ENCODE results near the gene SNTG2. TPM values are rescaled to one million over a fixed set of nuclear protein-coding genes. Genes with fewer than 3 reads are reported as not detected.

SNTG2 gene
- polyA plus RNA-seq, 3 donors, result not detected

GRCh38 chr2:1366546-1367134 lies 416.0 kb downstream of the SNTG2 start:
- DNase-seq, result no peak
- no peak for TF ChIP-seq CTCF (IDR thresholded peaks at IDR 0.05)
- peaks cover 6 to 7% (median 7%) of the 10 kb centered on the region in 3 donors for H3K27me3 Mint-ChIP-seq (ENCODE audit: low read depth in 3 of 3)
- H3K4me1 Mint-ChIP-seq, result peaks cover 4% of the 10 kb centered on the region
- Histone ChIP-seq H3K27ac (ENCODE audit: low read depth in 1 of 2, low read length in 2 of 2) (no peak overlapping the region), H3K4me1 (ENCODE audit: control insufficient read depth in 1 of 2, insufficient read depth in 2 of 2, low read length in 2 of 2) (no peaks in the 10 kb centered on the region), H2AFZ (ENCODE audit: insufficient read depth, low read depth, low read length, poor library complexity, severe bottlenecking) (no peak overlapping the region), H3K4me3 (replicated peaks in 1 of 3; ENCODE audit: low read depth in 2 of 3, low read length in 3 of 3) (no peak overlapping the region), H3K79me2 (ENCODE audit: insufficient read depth, low read length) (no peaks in the 10 kb centered on the region), H3K4me2 (replicated peaks; ENCODE audit: extremely low read depth, low read length, poor library complexity, severe bottlenecking) (no peak overlapping the region), H3K9me3 (replicated peaks in 1 of 2; ENCODE audit: control insufficient read depth in 1 of 2, insufficient read depth in 1 of 2, low read length in 2 of 2) (no peaks in the 10 kb centered on the region), H3K9ac (ENCODE audit: insufficient read depth, low read length, poor library complexity, severe bottlenecking) (no peak overlapping the region), H3K36me3 (replicated peaks in 1 of 2; ENCODE audit: control insufficient read depth in 1 of 2, insufficient read depth in 2 of 2, low read length in 2 of 2) (no peaks in the 10 kb centered on the region), H4K20me1 (ENCODE audit: insufficient read depth, low read length) (no peaks in the 10 kb centered on the region), H3K27me3 (ENCODE audit: control insufficient read depth in 2 of 2, insufficient read depth in 2 of 2, low read length in 2 of 2) (no peaks in the 10 kb centered on the region)
- intact Hi-C loops (cut with micrococcal nuclease), result no loop called here
- H3K9me3 Mint-ChIP-seq, result peaks cover 0 to 6% (median 2%) of the 10 kb centered on the region in 7 donors
- WGBS (ENCODE audit: insufficient coverage), result 7% methylated on average over 17 of the region's 20 CpGs
- H3K36me3 Mint-ChIP-seq, result no peaks in the 10 kb centered on the region
- H3K27ac Mint-ChIP-seq, result peak overlapping the region in 1 of 7 donors; percentile 23
- peak overlapping the region in 1 of 2 donors; percentile 61 for H3K4me3 Mint-ChIP-seq

- no peak for DNase-seq
- H3K4me1 ChIP-seq (ENCODE audit: control insufficient read depth in 1 of 2, insufficient read depth in 2 of 2, low read length in 2 of 2), result no peaks in the 10 kb centered on the region
- H3K4me2 ChIP-seq (replicated peaks; ENCODE audit: extremely low read depth, low read length, poor library complexity, severe bottlenecking), result no peak overlapping the region
- no peak overlapping the region for H2AFZ ChIP-seq (ENCODE audit: insufficient read depth, low read depth, low read length, poor library complexity, severe bottlenecking)
- H3K27me3 ChIP-seq (ENCODE audit: control insufficient read depth in 2 of 2, insufficient read depth in 2 of 2, low read length in 2 of 2), result no peaks in the 10 kb centered on the region
- Mint-ChIP-seq H3K4me3 (no peak overlapping the region), H3K36me3 (no peaks in the 10 kb centered on the region), H3K9me3 (peaks cover 0 to 6% (median 2%) of the 10 kb centered on the region in 7 donors), H3K4me1 (peaks cover 4% of the 10 kb centered on the region), H3K27me3 (ENCODE audit: low read depth in 3 of 3) (peaks cover 6 to 9% (median 7%) of the 10 kb centered on the region in 3 donors), H3K27ac (no peak overlapping the region)
- no peaks in the 10 kb centered on the region for H3K9me3 ChIP-seq (replicated peaks in 1 of 2; ENCODE audit: control insufficient read depth in 1 of 2, insufficient read depth in 1 of 2, low read length in 2 of 2)
- TF ChIP-seq CTCF (IDR thresholded peaks at IDR 0.05), result no peak
- intact Hi-C loops (cut with micrococcal nuclease), result no loop called here
- no peak overlapping the region for H3K9ac ChIP-seq (ENCODE audit: insufficient read depth, low read length, poor library complexity, severe bottlenecking)
- no peaks in the 10 kb centered on the region for H4K20me1 ChIP-seq (ENCODE audit: insufficient read depth, low read length)
- 75% methylated on average over 6 of the region's 9 CpGs for WGBS (ENCODE audit: insufficient coverage)
- H3K36me3 ChIP-seq (replicated peaks in 1 of 2; ENCODE audit: control insufficient read depth in 1 of 2, insufficient read depth in 2 of 2, low read length in 2 of 2), result no peaks in the 10 kb centered on the region
- no peak overlapping the region for H3K27ac ChIP-seq (ENCODE audit: low read depth in 1 of 2, low read length in 2 of 2)
- no peak overlapping the region for H3K4me3 ChIP-seq (replicated peaks in 1 of 3; ENCODE audit: low read depth in 2 of 3, low read length in 3 of 3)
- H3K79me2 ChIP-seq (ENCODE audit: insufficient read depth, low read length), result no peaks in the 10 kb centered on the region
These were observed 417.0 kb downstream of the SNTG2 start for GRCh38 chr2:1367601-1368000.

All from CD14-positive monocyte (primary cell).